WTC11 (cell line): ENCODE data around the gene DEPDC5. TPM values are rescaled to one million over a fixed set of nuclear protein-coding genes. Genes with fewer than 3 reads are reported as not detected.

ENCODE experiments used
- ATAC-seq: fragments of 200-7000 bp; cut with Tn5 transposase; 2 replicates; pipeline ENCODE4 v1.10.0; 2021; ENCODE audit warnings: mild to moderate bottlenecking, moderate library complexity
- CTCF ChIA-PET: fragments of 300-600 bp; sonication (Branson Sonifier 250); formaldehyde crosslinking; loops from one replicate; lab custom pipeline; 2021; ENCODE audit warnings: antibody characterized with exemption; lab: Charles Lee
- POLR2A ChIA-PET: fragments of 350-600 bp; sonication (Branson Sonifier 250); formaldehyde crosslinking; loops from one replicate; lab custom pipeline; 2021; ENCODE audit warnings: antibody characterized with exemption; lab: Charles Lee
- DNase-seq: peaks from one replicate; pipeline ENCODE4 v3.0.0; 2021; ENCODE audit warnings: low spot score
- H3K27ac Mint-ChIP-seq: 2 replicates; pipeline ENCODE4 v1.8.0; 2021; ENCODE audit warnings: mixed read lengths
- H3K27me3 Mint-ChIP-seq: 2 replicates; pipeline ENCODE4 v1.8.0; 2021; ENCODE audit warnings: low read depth, mild to moderate bottlenecking, moderate library complexity, mixed read lengths
- H3K36me3 Mint-ChIP-seq: 2 replicates; pipeline ENCODE4 v1.8.0; 2021; ENCODE audit warnings: mixed read lengths
- H3K4me1 Mint-ChIP-seq: 2 replicates; pipeline ENCODE4 v1.8.0; 2022; ENCODE audit warnings: mixed read lengths
- H3K4me3 Mint-ChIP-seq: 2 replicates; pipeline ENCODE4 v1.8.0; 2021; ENCODE audit warnings: mild to moderate bottlenecking, moderate library complexity, mixed read lengths
- H3K9me3 Mint-ChIP-seq: 2 replicates; pipeline ENCODE4 v1.8.0; 2021; ENCODE audit warnings: mixed read lengths
- AR ChIP-seq: fragments of 250-450 bp; sonication (Bioruptor Pico); IDR thresholded peaks from 2 replicates; pipeline ENCODE4 v1.9.0; 2021; ENCODE audit warnings: mild to moderate bottlenecking
- ATF3 ChIP-seq: sonication (generic); formaldehyde crosslinking; conservative IDR thresholded peaks from 2 replicates; pipeline ENCODE4 v1.8.1; 2022; ENCODE audit warnings: mild to moderate bottlenecking, missing genetic modification reagents
- CTCF ChIP-seq: fragments of 200-600 bp; IDR thresholded peaks from 2 replicates; pipeline ENCODE4 v1.8.0; 2022; ENCODE audit warnings: antibody characterized with exemption
- E2F1 ChIP-seq: sonication (generic); formaldehyde crosslinking; IDR thresholded peaks from 2 replicates; pipeline ENCODE4 v1.8.0; 2022; ENCODE audit warnings: mild to moderate bottlenecking, missing genetic modification reagents
- FOXJ3 ChIP-seq: sonication (generic); formaldehyde crosslinking; IDR thresholded peaks from 2 replicates; pipeline ENCODE4 v1.9.0; 2021; ENCODE audit warnings: missing genetic modification reagents, mild to moderate bottlenecking, borderline replicate concordance
- FOXK1 ChIP-seq: sonication (generic); formaldehyde crosslinking; IDR thresholded peaks from 2 replicates; pipeline ENCODE4 v1.8.0; 2022; ENCODE audit warnings: mild to moderate bottlenecking, moderate library complexity, missing genetic modification reagents
- GRHL2 ChIP-seq: fragments of 250-450 bp; sonication (Bioruptor Pico); IDR thresholded peaks from 2 replicates; pipeline ENCODE4 v1.8.0; 2022; ENCODE audit warnings: mild to moderate bottlenecking, moderate library complexity; ENCODE audit not compliant: insufficient replicate concordance, severe bottlenecking
- JUN ChIP-seq: sonication (generic); formaldehyde crosslinking; IDR thresholded peaks from 2 replicates; pipeline ENCODE4 v1.8.0; 2023; ENCODE audit warnings: mild to moderate bottlenecking, missing genetic modification reagents
- KAT7 ChIP-seq: sonication (generic); formaldehyde crosslinking; IDR thresholded peaks from 2 replicates; pipeline ENCODE4 v1.8.1; 2023; ENCODE audit warnings: missing genetic modification reagents, mild to moderate bottlenecking, borderline replicate concordance
- MXD4 ChIP-seq: fragments of 250-450 bp; sonication (Bioruptor Pico); IDR thresholded peaks from 2 replicates; pipeline ENCODE4 v1.8.0; 2021; ENCODE audit warnings: mild to moderate bottlenecking, moderate library complexity, borderline replicate concordance
- NFATC4 ChIP-seq: fragments of 250-450 bp; sonication (Bioruptor Pico); IDR thresholded peaks from 2 replicates; pipeline ENCODE4 v1.9.0; 2021; ENCODE audit warnings: mild to moderate bottlenecking
- NR1H2 ChIP-seq: sonication (generic); formaldehyde crosslinking; IDR thresholded peaks from 2 replicates; pipeline ENCODE4 v1.9.0; 2021; ENCODE audit warnings: mild to moderate bottlenecking, moderate library complexity, missing genetic modification reagents
- SOX15 ChIP-seq: fragments of 250-450 bp; sonication (Bioruptor Pico); IDR thresholded peaks from 2 replicates; pipeline ENCODE4 v1.9.0; 2021; ENCODE audit warnings: mild to moderate bottlenecking
- TCF7 ChIP-seq: sonication (generic); formaldehyde crosslinking; IDR thresholded peaks from 2 replicates; pipeline ENCODE4 v1.8.0; 2022; ENCODE audit warnings: mild to moderate bottlenecking, low read depth, missing genetic modification reagents, moderate library complexity
- TEAD4 ChIP-seq: sonication (generic); formaldehyde crosslinking; IDR thresholded peaks from 2 replicates; pipeline ENCODE4 v1.8.0; 2022; ENCODE audit warnings: mild to moderate bottlenecking, missing genetic modification reagents
- TP53 ChIP-seq: sonication (generic); formaldehyde crosslinking; IDR thresholded peaks from 2 replicates; pipeline ENCODE4 v1.8.1; 2023; ENCODE audit warnings: mild to moderate bottlenecking, missing genetic modification reagents
- ZNF423 ChIP-seq: fragments of 250-450 bp; sonication (Bioruptor Pico); IDR thresholded peaks from 2 replicates; pipeline ENCODE4 v2.1.2; 2022; ENCODE audit warnings: mild to moderate bottlenecking, moderate library complexity
- total RNA-seq: library from RNA; stranded (reverse); gene quantifications from 3 replicates; pipeline ENCODE4 v1.2.3, GENCODE V29; 2021

DEPDC5 gene
- total RNA-seq, 1 experiment from 2014 or later = 40.5 TPM

- CTCF ChIA-PET = no interaction called here
- no peaks in the 10 kb centered on the region for H3K4me1 Mint-ChIP-seq
- no peak for ATAC-seq
- H3K9me3 Mint-ChIP-seq = no peaks in the 10 kb centered on the region
- TF ChIP-seq ZNF423 = no peak
- no peak for TF ChIP-seq AR
- no peak for TF ChIP-seq FOXK1 (CRISPR knock-in tag)
- TF ChIP-seq E2F1 (CRISPR knock-in tag) = no peak
- TF ChIP-seq, all 79 proteins: peak for 0
- DNase-seq = no peak
- Mint-ChIP-seq H3K27me3 (no peaks in the 10 kb centered on the region), H3K36me3 (peaks cover 63% of the 10 kb centered on the region), H3K27ac (no peak overlapping the region), H3K4me3 (no peak overlapping the region)
- POLR2A ChIA-PET = no interaction called here
These were observed 66.8 kb downstream of the DEPDC5 start for GRCh38 chr22:31820655-31821054.

GRCh38 chr22:31821572-31821971, 67.8 kb downstream of the DEPDC5 start:
- no peak for ATAC-seq

GRCh38 chr22:31822523-31822922, 68.7 kb downstream of the DEPDC5 start:
- Mint-ChIP-seq H3K4me1 (no peaks in the 10 kb centered on the region), H3K27ac (no peak overlapping the region), H3K9me3 (no peaks in the 10 kb centered on the region), H3K36me3 (peaks cover 47% of the 10 kb centered on the region), H3K4me3 (no peak overlapping the region), H3K27me3 (no peaks in the 10 kb centered on the region)
- TF ChIP-seq TCF7 (no peak), TP53 (CRISPR knock-in tag) (no peak), NFATC4 (no peak), JUN (no peak), TEAD4 (CRISPR knock-in tag) (no peak), CTCF (no peak), NR1H2 (CRISPR knock-in tag) (no peak), SOX15 (no peak), MXD4 (CRISPR knock-in tag) (no peak), GRHL2 (CRISPR knock-in tag) (no peak), ATF3 (CRISPR knock-in tag) (no peak), FOXJ3 (CRISPR knock-in tag) (no peak), KAT7 (CRISPR knock-in tag) (no peak)
- no peak for DNase-seq
- ChIA-PET CTCF (interaction anchor here (1.1 kb wide), 1 partner anchor 148 kb away, joined by 4 read pairs; no protein-coding TSS in a partner anchor), POLR2A (no interaction called here)
- no peak for ATAC-seq

More at GRCh38 chr22:31821572-31821971, 67.8 kb downstream of the DEPDC5 start:
- Mint-ChIP-seq H3K9me3 (no peaks in the 10 kb centered on the region), H3K27ac (no peak overlapping the region), H3K36me3 (peaks cover 56% of the 10 kb centered on the region), H3K4me1 (no peaks in the 10 kb centered on the region), H3K4me3 (no peak overlapping the region), H3K27me3 (no peaks in the 10 kb centered on the region)
- no peak for TF ChIP-seq ATF3 (CRISPR knock-in tag)
- ChIA-PET POLR2A (no interaction called here), CTCF (no interaction called here)
- no peak for DNase-seq
